HCT116 (cell line): Measurements from ENCODE around the gene PIKFYVE. TPM values are rescaled to one million over a fixed set of nuclear protein-coding genes. Genes with fewer than 3 reads are reported as not detected.
A peak's percentile ranks its signal among the peaks of the same experiment; 100 is the strongest.

Source experiments
- ATAC-seq: fragments of 200-7000 bp; cut with Tn5 transposase; 2 replicates; pipeline ENCODE4 v1.9.1; 2020; ENCODE audit warnings: mild to moderate bottlenecking, moderate library complexity
- BruUV-seq: library from RNA; stranded (reverse); fragments of 400-500 nt; replicated peaks from 2 replicates; lab custom pipeline; 2021; lab: Mats Ljungman, UMichigan
- CTCF ChIA-PET: fragments of 300-600 bp; sonication (Branson Sonifier 250); formaldehyde crosslinking; loops from one replicate; lab custom pipeline; 2021; ENCODE audit warnings: antibody characterized with exemption; lab: Charles Lee
- POLR2A ChIA-PET: fragments of 300-600, 350-600 bp; sonication (Branson Sonifier 250); formaldehyde crosslinking; loops from one replicate; lab custom pipeline; 2021; ENCODE audit warnings: antibody characterized with exemption; lab: Charles Lee
- RAD21 ChIA-PET, 2 experiments: fragments of 300-600 bp; sonication (Branson Sonifier 250); formaldehyde crosslinking; loops; one replicate each; lab custom pipeline; 2023; ENCODE audit warnings: low total read pairs in 2 of 2; ENCODE audit not compliant: uncharacterized antibody in 2 of 2, unreplicated experiment in 2 of 2, low non-redundant PET in 1 of 2; lab: Charles Lee
- DNase-seq: peaks from one replicate; pipeline ENCODE4 v3.0.0-alpha.2; 2010; ENCODE audit warnings: low read depth, low spot score
- H2AFZ ChIP-seq: fragments of 200-600 bp; shearing (Covaris generic), sonication (generic); 2 replicates; pipeline ENCODE4 v1.6.1; 2017; ENCODE audit warnings: low read depth, mixed run types, mixed read lengths, antibody characterized with exemption, low read length; ENCODE audit not compliant: poor library complexity, severe bottlenecking
- H3K27ac ChIP-seq: 2 replicates; pipeline ENCODE4 v1.5.1; 2012; ENCODE audit warnings: low read depth, low read length
- H3K27me3 ChIP-seq: fragments of 200-600 bp; sonication (generic); 2 replicates; pipeline ENCODE4 v1.6.1; 2016; ENCODE audit warnings: mixed run types, low read length, mixed read lengths; ENCODE audit not compliant: insufficient read depth
- H3K36me3 ChIP-seq, 2 experiments: fragments of 200-500 bp in 1 of 2; fragments of 200-600 bp in 1 of 2; sonication (Bioruptor generic) in 1 of 2; sonication (generic) in 1 of 2; 2 replicates each; pipeline versions ENCODE4 v1.5.1 to v1.6.1; 2014 to 2016; ENCODE audit warnings: low read length in 2 of 2, inconsistent platforms in 1 of 2, mixed read lengths in 1 of 2, mixed run types in 1 of 2; ENCODE audit not compliant: insufficient read depth in 2 of 2, control insufficient read depth in 1 of 2
- H3K4me1 ChIP-seq, 2 experiments: fragments of 200-600 bp in 1 of 2; sonication (generic) in 1 of 2; 2 replicates each; pipeline versions ENCODE4 v1.5.1 to v1.6.1; 2012 to 2017; ENCODE audit warnings: low read length in 2 of 2, inconsistent platforms in 1 of 2, mild to moderate bottlenecking in 1 of 2, mixed read lengths in 1 of 2, mixed run types in 1 of 2, moderate library complexity in 1 of 2; ENCODE audit not compliant: insufficient read depth in 2 of 2, control insufficient read depth in 1 of 2
- H3K4me2 ChIP-seq: fragments of 200-600 bp; sonication (generic); 2 replicates; pipeline ENCODE4 v1.6.1; 2017; ENCODE audit warnings: mixed run types, low read length, mixed read lengths
- H3K4me3 ChIP-seq, 2 experiments: fragments of 200-600 bp in 1 of 2; sonication (generic) in 1 of 2; replicated peaks in 1 of 2; 2 replicates each; pipeline ENCODE4 v1.5.1; 2011 to 2016; ENCODE audit warnings: low read length in 2 of 2, control low read depth in 1 of 2, low read depth in 1 of 2, mild to moderate bottlenecking in 1 of 2, mixed read lengths in 1 of 2, mixed run types in 1 of 2
- H3K79me2 ChIP-seq: fragments of 200-600 bp; sonication (generic); 2 replicates; pipeline ENCODE4 v1.6.1; 2017; ENCODE audit warnings: mild to moderate bottlenecking, mixed run types, low read length, moderate library complexity, mixed read lengths; ENCODE audit not compliant: insufficient read depth
- H3K9ac ChIP-seq: fragments of 200-600 bp; sonication (generic); 2 replicates; pipeline ENCODE4 v1.6.1; 2016; ENCODE audit warnings: low read length, mixed read lengths
- H3K9me2 ChIP-seq: fragments of 200-600 bp; sonication (generic), shearing (Covaris generic); 2 replicates; pipeline ENCODE4 v1.6.1; 2017; ENCODE audit warnings: mixed run types, mild to moderate bottlenecking, moderate library complexity; ENCODE audit not compliant: insufficient read depth
- H3K9me3 ChIP-seq, 2 experiments: fragments of 200-500 bp in 1 of 2; fragments of 200-600 bp in 1 of 2; sonication (Bioruptor generic) in 1 of 2; sonication (generic) in 1 of 2; 2 replicates each; pipeline ENCODE4 v1.6.1; 2014 to 2017; ENCODE audit warnings: low read length in 2 of 2, mixed read lengths in 2 of 2, inconsistent platforms in 1 of 2, low read depth in 1 of 2, mild to moderate bottlenecking in 1 of 2, mixed run types in 1 of 2, moderate library complexity in 1 of 2; ENCODE audit not compliant: control insufficient read depth in 1 of 2, insufficient read depth in 1 of 2
- H4K20me1 ChIP-seq: fragments of 200-600 bp; sonication (generic), shearing (Covaris generic); 2 replicates; pipeline ENCODE4 v1.6.1; 2017; ENCODE audit warnings: mixed run types, mild to moderate bottlenecking, moderate library complexity; ENCODE audit not compliant: insufficient read depth
- CBX3 ChIP-seq: IDR thresholded peaks from 2 replicates; pipeline ENCODE4 v1.6.1; 2012; ENCODE audit warnings: low read depth
- CEBPB ChIP-seq: IDR thresholded peaks from 2 replicates; pipeline ENCODE4 v1.6.1; 2012; ENCODE audit warnings: low read depth
- EGR1 ChIP-seq: IDR thresholded peaks from 2 replicates; pipeline ENCODE4 v1.6.1; 2012; ENCODE audit warnings: low read depth
- ELF1 ChIP-seq: IDR thresholded peaks from 2 replicates; pipeline ENCODE4 v1.6.1; 2012; ENCODE audit warnings: low read depth, borderline replicate concordance
- EZH2 ChIP-seq: fragments of 200-600 bp; sonication (generic); IDR thresholded peaks from 2 replicates; pipeline ENCODE4 v1.6.1; 2017; ENCODE audit warnings: antibody characterized with exemption, mixed run types
- EZH2phosphoT487 ChIP-seq: fragments of 200-600 bp; IDR thresholded peaks from 2 replicates; pipeline ENCODE4 v1.6.1; 2018; ENCODE audit warnings: antibody characterized with exemption, borderline replicate concordance
- FOSL1 ChIP-seq: IDR thresholded peaks from 2 replicates; pipeline ENCODE4 v1.6.1; 2012; ENCODE audit warnings: low read depth
- JUND ChIP-seq: IDR thresholded peaks from 2 replicates; pipeline ENCODE4 v1.6.1; 2012
- POLR2A ChIP-seq: IDR thresholded peaks from 2 replicates; pipeline ENCODE4 v1.7.0; 2011; ENCODE audit warnings: borderline replicate concordance; ENCODE audit not compliant: insufficient read depth, insufficient read length; ENCODE audit errors: extremely low read depth
- POLR2AphosphoS5 ChIP-seq: IDR thresholded peaks from 2 replicates; pipeline ENCODE4 v1.6.1; 2011; ENCODE audit warnings: mild to moderate bottlenecking, low read depth, low read length, moderate library complexity
- REST ChIP-seq: IDR thresholded peaks from 2 replicates; pipeline ENCODE4 v1.6.1; 2012; ENCODE audit warnings: low read depth
- SP1 ChIP-seq: IDR thresholded peaks from 2 replicates; pipeline ENCODE4 v1.6.1; 2012; ENCODE audit warnings: low read depth
- SRF ChIP-seq: IDR thresholded peaks from 2 replicates; pipeline ENCODE4 v1.6.1; 2012; ENCODE audit warnings: low read depth
- TCF7L2 ChIP-seq: IDR thresholded peaks from 2 replicates; pipeline ENCODE4 v1.7.0; 2011; ENCODE audit warnings: borderline replicate concordance, inconsistent platforms; ENCODE audit not compliant: insufficient read depth, insufficient read length; ENCODE audit errors: extremely low read depth
- YY1 ChIP-seq: IDR thresholded peaks from 2 replicates; pipeline ENCODE4 v1.6.1; 2011; ENCODE audit warnings: low read length, low read depth, moderate library complexity, mild to moderate bottlenecking; ENCODE audit not compliant: insufficient replicate concordance; ENCODE audit errors: extremely low read depth
- ZBTB33 ChIP-seq: IDR thresholded peaks from 2 replicates; pipeline ENCODE4 v1.6.1; 2011; ENCODE audit warnings: mild to moderate bottlenecking, low read length, moderate library complexity; ENCODE audit not compliant: insufficient replicate concordance; ENCODE audit errors: extremely low read depth
- ZFX ChIP-seq: fragments of 450-650 bp; IDR thresholded peaks from 2 replicates; pipeline ENCODE4 v1.6.1; 2017
- ZNF274 ChIP-seq: fragments of 200-500 bp; sonication (Bioruptor generic); IDR thresholded peaks from 2 replicates; pipeline ENCODE4 v1.6.1; 2014; ENCODE audit warnings: mild to moderate bottlenecking, low read depth, low read length, inconsistent platforms
- intact Hi-C: fragments of 100-400 bp; cut with micrococcal nuclease; formaldehyde crosslinking; loops from 2 replicates; pipeline ENCODE4 v1.10.0; 2022
- total RNA-seq: library from RNA; stranded (reverse); gene quantifications from one replicate; pipeline ENCODE4 v1.2.1, GENCODE V29; 2021; ENCODE audit not compliant: unreplicated experiment
- TF ChIP-seq, protein P1 (sequence below): IDR thresholded peaks from 2 replicates; pipeline ENCODE4 v1.6.1; 2012
- TF ChIP-seq, protein P2 (sequence below): IDR thresholded peaks from 2 replicates; pipeline ENCODE4 v1.6.1; 2012

PIKFYVE gene
- total RNA-seq, 1 experiment from 2014 or later = 21.8 TPM

- H3K9me2 ChIP-seq = no peaks in the 10 kb centered on the region
- H3K4me3 ChIP-seq = no peak overlapping the region
- H3K79me2 ChIP-seq = no peaks in the 10 kb centered on the region
- no peak overlapping the region for H3K27ac ChIP-seq
- H3K36me3 ChIP-seq = 0 out of 4 replicates have a peak, but pooled peaks cover 0 to 3% of the 10 kb centered on the region in 2 experiments
- POLR2A ChIA-PET = no interaction called here
- no peaks in the 10 kb centered on the region for H3K27me3 ChIP-seq
- 0 out of 4 replicates have a peak, but pooled peaks cover 0 to 3% of the 10 kb centered on the region in 2 experiments for H3K4me1 ChIP-seq
- no peak overlapping the region for H2AFZ ChIP-seq
- intact Hi-C loops = no loop called here
- CTCF ChIA-PET = no interaction called here
- peak; percentile 46; the same call in 1 of the 2 replicates for ATAC-seq
- H3K4me2 ChIP-seq = no peak overlapping the region
- RAD21 ChIA-PET = no interaction called here
- no peak for DNase-seq
- H3K9ac ChIP-seq = no peak overlapping the region
- no peaks in the 10 kb centered on the region for H4K20me1 ChIP-seq
- TF ChIP-seq JUND = no peak
- no peak for TF ChIP-seq ZBTB33
- TF ChIP-seq YY1 = no peak
- TF ChIP-seq ZFX = no peak
- TF ChIP-seq EZH2 = no peak
- TF ChIP-seq FOSL1 = no peak
- no peak for TF ChIP-seq TCF7L2
- no peak for TF ChIP-seq SRF
- no peak for TF ChIP-seq SP1
- TF ChIP-seq EZH2phosphoT487 = no peak
- no peak for TF ChIP-seq POLR2A
- no peak for TF ChIP-seq ELF1
- no peak for TF ChIP-seq EGR1
- TF ChIP-seq, protein P1, sequence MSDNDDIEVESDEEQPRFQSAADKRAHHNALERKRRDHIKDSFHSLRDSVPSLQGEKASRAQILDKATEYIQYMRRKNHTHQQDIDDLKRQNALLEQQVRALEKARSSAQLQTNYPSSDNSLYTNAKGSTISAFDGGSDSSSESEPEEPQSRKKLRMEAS = no peak
- no peak for TF ChIP-seq ZNF274
- TF ChIP-seq CBX3 = no peak
- TF ChIP-seq, protein P2, sequence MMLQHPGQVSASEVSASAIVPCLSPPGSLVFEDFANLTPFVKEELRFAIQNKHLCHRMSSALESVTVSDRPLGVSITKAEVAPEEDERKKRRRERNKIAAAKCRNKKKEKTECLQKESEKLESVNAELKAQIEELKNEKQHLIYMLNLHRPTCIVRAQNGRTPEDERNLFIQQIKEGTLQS = no peak
- TF ChIP-seq REST = no peak
- no peak for TF ChIP-seq CEBPB
- no peak for TF ChIP-seq POLR2AphosphoS5
- no peaks in the 10 kb centered on the region for H3K9me3 ChIP-seq
- no TSS peak for BruUV-seq
These were observed 97.4 kb downstream of the PIKFYVE start for GRCh38 chr2:208363485-208363884.
